Endothelial cell of hepatic sinusoid (primary cell): ENCODE results near the gene RTN4IP1.
"Not testable (repeated sequence)": the region's sequence is repeated elsewhere in the genome, so short reads cannot be mapped to it uniquely, and the experiment has no call there.

Experiments used
- in situ Hi-C: cut with HindIII; loops from 2 replicates; pipeline ENCODE4 v1.10.0; 2017; ENCODE audit warnings: low sequenced_read_pairs

The RTN4IP1 gene

DNA sequence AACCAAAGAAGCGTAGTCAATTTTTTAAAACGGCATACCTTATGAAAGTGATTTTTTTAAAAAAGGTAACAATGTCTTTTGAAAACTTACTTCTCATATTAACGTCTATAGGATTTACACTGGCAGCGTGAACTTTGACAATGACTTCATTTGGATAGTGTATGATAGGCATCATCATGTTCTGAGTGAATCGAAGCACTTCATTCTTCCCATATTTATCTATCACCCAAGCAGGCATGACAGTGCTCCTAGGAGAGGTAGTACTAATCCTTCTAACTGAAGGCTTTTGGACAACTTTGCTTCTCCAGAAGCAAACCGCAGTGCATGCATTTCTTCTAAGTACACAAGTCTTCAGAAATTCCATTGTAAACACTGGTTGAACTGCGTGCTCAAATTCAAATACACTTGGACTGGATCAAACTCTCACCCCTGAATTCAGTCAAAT lies 618 bp downstream of the RTN4IP1 start:
- in situ Hi-C loops = no loop called here

DNA sequence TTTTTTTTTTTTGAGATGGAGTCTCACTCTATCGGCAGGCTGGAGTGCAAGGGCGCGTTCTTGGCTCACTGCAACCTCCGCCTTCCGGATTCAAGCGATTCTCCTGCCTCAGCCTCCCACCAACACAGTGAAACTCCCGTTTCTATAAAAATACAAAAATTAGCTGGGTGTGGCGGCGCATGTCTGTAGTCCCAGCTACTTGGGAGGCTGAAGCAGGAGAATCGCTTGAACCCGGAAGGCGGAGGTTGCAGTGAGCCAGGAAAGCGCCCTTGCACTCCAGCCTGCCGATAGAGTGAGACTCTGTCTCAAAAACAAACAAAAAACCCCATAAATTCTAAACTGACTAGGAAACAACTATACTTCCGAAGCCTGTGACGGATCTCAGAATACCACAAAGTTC lies 1.5 kb downstream of the RTN4IP1 start:
- in situ Hi-C loops = not testable (repeated sequence)

DNA sequence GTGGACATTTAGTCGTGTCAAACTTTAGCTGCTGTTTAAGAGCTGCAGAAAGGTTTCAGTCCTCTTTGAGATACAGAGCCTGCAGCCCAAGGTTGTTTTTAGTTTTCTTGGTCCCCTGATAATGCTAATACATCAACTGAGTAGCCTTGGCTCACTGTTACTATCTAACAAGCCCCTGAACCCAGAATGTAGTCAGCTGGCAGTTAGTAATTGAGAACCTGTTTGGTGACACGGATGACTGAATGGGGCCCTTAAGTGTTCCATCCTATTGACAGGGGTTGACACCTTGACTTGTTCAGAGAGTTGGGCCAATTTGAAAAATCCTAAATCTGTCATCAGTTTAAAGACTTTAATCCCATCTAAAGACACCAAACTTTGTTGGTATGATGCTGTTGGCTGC lies 2.8 kb downstream of the RTN4IP1 start:
- in situ Hi-C loops = no loop called here

DNA sequence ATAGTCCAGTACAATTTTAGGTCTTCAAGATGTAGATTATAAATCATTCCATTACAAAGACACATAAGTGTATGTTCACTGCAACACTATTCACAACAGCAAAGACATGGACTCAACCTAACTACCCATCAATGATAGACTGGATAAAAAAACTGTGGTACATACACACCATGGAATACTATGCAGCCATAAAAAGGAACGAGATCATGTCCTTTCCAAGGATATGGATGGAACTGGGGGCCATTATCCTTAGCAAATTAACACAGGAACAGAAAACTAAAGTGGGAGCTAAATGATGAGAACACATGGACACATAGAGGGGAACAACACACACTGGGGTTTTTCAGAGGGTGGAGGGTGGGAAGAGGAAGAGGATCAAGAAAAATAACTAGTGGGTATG lies 6.3 kb downstream of the RTN4IP1 start:
- in situ Hi-C loops = no loop called here

DNA sequence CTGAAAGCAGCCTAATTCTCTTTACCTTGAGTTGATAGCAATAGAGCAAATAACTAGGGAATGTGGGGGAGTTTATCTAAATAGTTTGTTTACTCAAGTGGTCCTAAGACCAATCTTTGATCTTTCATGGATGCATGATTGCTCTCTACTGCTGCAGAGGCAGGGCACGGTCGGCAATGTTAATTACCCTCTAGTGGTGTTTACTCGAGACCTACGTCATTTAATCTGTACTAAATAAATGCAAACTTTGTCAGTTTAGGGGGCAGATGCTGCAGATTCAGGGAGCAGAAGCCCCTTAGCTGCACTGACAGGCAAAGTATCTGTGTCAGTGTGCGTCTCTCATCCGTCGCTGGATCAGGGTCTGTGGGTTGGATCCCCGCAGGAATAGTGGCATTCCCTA lies 6.9 kb downstream of the RTN4IP1 start:
- in situ Hi-C loops = no loop called here

DNA sequence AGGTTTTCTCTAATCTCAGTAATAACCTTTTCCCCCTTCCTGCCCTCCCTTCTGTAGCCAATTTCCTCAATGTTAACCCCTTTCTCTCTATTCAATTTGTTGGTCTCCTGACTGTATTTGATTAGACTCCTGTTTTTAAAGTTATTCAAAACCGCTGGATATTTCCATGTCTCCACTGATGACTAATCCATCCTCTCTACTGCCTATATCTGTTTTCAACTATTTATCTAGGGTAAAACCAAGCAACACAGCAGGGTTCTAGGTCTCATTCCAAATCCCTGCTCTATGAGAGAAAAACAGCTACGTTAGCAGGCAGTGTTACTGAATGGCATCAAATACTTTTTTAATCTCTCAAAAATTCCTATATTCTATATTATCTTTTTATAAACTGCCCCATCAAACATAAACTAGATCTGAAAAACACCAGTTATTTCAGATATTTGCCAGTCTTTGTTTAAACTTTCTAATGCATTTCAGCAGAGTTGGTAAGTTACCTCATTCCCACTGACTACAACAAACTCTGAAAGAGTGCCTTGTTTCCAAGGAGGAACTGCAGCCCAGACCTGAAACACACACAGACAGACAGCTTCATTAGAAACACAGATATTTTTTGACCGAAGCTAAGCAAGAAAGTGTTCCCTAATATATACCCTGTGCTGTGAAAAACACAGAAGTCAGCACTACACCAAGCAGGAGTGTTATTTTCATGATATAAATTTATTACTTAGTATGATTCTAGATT lies 8.2 kb downstream of the RTN4IP1 start:
- in situ Hi-C loops = no loop called here

DNA sequence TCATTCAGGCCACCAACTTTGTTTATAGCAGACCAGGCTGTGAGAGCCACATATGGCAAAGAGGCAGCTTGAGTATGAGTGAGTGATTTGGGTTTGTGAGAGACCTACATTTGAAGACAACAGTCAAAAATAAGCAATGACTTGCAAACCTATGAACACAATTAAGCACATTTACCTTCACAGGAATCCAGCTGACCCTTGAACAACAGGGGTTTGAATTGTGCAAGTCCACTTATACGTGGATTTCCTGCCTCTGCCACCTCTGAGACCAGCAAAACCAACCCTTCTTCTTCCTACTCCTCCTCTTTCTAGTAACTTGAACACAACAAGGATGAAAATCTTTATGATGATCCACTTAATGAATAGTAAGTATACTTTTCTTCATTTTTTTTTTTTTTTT lies 10.1 kb downstream of the RTN4IP1 start:
- in situ Hi-C loops = no loop called here

DNA sequence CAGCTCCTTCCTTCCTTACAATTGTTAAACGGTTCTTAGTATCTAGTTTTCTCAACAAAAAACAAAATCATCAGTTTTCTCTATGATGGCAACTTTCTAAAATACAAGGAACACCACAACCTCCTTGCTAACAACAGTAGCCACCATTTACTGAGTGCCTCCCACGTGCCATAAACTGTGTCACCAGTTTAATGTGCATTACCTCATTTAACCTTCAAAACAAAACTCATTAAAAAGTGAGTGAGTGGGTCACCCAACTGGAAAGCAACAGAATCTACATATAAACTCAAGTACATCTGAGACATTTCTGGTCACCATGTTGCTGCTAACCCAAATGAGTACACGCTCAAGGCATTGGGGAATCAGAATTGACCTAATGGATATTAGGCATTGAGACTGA lies 11.0 kb downstream of the RTN4IP1 start:
- in situ Hi-C loops = no loop called here

DNA sequence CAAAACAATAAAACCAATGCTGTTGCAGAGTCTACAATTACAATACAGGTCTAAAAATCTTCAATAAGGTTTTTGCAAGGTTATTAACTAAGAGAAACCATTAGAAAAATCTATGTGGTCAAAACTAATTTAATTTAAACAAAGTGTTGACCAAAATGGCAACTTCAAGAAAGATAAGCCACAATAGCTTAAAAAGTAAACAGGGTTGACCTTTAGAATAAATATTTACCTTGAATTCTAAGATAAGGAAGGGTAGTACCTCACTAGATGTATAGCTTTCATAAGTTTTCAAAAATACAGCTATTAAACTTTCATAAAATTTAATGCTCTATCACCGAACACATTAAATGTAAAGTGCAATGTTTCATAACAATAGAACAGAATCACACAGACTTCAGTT lies 11.4 kb downstream of the RTN4IP1 start:
- in situ Hi-C loops = no loop called here

DNA sequence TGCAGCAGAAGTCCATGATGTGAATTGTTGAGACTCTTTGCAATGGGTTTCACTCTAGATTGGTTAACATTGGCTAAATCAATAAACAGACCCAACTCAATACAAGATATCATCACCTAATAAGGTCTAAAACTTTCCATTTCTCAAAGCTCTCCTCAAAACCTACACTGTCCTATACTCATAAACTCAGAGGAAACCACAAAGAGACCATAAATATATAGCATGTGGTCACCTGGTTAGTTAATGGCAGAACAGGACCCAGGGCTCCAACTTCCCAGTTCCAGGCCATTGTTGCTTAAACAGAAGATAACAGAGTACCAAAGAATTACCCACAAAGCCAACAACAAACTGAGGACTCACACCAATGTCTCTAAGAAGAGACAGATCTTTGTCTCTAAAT lies 12.0 kb downstream of the RTN4IP1 start:
- in situ Hi-C loops = no loop called here

DNA sequence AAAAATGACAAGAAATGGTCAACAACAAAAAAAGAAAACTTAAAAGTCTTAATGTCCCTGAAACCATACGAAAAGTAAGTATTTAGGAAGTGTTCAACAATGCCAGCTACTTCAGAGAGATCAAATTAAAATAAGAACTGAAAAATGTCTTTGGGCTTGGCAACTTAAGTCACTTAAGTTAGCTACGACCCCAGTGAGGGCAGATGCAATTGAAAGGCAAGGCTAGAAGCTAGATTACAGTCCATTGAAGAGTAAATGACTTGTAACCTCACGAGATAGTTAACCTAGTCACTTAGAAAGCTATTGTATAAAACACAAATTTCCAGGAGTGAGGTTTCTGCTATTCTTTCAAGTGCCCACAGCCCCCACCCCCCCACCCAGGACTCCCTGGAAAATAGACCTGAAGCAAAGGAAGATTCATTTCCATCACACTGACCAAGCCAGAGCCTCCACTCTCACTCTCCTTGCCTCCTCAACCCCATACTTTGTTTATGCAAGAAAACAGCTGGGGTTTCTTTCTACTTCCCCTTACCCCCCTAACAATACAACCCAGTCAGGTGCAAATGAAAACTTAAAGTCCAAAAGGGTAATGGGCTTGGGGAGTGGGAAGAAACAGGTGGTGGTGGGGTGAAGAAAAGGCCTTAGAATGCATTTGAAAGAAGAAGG lies 14.6 kb downstream of the RTN4IP1 start:
- in situ Hi-C loops = no loop called here

DNA sequence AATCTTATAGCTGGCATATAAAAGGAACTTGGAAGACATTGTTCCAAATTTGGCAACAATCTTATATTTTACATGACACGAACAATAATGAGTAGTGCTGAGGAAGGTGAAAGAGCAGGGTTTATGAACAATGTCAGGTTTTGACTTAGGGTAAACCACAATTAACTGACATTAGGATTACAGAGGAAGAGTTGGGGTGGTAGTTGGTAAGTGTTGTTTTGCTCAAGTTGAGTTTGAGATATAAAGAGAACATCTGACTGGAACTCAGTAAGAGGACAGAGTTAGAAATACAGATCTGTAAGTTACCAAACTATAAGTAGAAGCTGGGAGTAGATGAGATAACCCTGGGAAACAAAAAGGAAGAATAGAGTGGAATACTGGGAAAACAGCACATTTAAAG lies 15.1 kb downstream of the RTN4IP1 start:
- in situ Hi-C loops = no loop called here

DNA sequence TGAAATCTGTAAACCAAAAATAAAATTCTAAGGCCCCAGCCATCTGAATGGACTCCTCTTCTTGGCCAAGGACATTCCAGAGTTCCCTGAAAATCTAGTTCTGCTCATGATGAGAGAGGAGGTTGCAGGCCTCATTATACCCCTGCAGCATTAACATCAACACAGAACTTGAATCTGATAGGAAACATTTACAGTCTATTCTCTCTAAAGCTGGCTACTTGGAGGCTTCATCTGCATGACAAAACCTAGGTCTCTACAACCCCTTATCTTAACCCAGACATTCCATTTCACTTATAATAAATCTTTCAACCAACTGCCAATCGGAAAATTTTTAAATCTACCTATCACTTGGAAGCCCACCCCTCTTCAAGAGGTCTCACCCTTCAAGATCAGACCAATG lies 15.7 kb downstream of the RTN4IP1 start:
- in situ Hi-C loops = no loop called here

DNA sequence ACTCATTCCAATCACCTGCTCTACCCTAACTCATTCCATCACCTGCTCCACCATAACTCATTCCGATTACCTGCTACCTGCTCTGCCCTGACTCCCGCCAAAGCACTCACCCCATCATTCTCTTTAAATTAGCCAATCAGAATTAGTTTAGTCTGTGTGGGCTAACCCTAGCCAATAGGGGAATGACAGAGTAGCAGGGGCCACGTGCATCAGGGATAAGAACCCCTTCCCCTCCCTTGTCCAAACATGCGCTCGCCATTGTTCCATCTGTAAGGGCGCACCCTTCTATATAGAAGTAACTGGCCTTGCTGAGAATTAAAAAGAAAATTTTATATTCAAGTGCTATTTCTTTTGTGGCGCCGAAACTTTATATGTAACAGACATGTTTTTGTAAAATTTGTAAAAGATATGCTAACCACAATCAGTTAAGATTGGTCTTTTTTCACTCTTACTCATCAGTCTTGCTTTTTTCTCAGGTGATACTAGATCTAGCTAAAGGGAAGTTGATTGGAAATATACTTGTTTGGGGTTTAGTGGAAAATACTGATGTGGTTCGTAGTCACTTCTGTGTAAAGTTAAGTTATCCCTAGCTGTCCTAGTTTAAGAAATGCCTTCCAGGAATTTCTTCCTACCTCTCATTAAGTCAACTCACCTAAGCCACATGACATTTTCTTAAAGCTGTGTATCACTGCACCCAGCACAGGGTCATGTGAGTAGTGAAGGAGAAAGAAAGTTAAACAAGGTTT lies 16.5 kb downstream of the RTN4IP1 start:
- in situ Hi-C loops = no loop called here

DNA sequence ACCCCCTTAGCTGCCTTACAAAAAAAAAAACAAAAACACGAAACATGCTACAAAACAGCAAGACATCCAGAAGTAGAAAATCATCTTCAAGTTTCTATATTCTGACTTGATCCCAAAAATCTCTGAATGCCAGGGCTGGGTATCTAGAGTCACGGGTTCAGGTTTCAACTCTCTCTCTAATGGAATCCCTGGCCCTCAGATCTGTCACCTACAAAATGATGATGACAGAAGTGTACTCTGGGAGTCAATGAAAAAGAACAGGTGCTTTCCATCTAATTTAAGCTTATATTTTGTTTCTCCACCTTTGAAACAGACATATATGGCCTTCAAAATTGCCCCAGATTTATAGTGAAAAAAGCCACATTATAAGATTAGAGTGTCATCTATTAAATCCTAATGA lies 18.3 kb downstream of the RTN4IP1 start:
- in situ Hi-C loops = no loop called here

DNA sequence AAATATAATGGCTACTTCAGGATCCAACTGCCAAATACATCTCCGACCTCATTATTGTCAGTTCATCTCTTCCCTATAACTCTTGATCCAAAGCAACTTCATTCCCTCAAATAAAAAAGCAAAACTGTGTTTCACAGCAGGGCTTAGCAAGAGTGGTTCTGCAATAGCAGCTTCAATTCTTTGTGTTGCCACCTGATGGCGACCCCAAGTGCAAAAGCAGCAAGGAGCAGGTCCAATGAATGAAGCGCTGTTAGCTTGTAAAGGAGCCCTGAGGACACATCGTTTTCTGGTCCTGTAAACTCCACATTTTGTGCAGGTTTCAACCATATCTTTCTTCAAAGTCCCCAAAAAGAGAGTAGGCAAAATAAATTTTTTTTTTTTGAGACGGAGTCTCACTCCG lies 19.6 kb downstream of the RTN4IP1 start:
- in situ Hi-C loops = no loop called here

DNA sequence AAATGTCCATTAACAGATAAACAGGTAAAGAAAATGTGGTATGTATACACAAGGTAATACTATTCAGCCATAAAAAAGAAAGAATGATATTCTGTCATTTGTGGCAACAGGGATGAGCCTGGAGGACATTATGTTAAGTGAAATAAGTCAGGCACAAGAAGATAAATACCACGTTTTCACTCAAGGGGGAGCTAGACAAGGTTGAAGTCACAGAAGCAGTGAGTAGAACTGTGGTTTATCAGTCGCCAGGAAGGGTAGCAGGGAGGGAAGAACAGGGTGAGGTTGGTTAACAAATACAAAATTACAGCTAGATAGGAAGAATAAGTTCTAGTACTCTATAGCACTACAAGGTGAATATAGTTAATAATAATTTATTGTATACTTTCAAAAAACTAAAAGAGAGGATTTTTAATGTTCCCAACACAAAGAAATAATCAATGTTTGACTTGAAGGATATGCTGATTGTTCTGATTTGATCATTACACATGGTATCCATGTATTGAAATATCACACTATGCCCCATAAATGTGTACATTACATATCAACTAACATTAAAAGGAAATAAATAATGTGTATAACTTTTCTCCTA lies 21.1 kb downstream of the RTN4IP1 start:
- in situ Hi-C loops = no loop called here

DNA sequence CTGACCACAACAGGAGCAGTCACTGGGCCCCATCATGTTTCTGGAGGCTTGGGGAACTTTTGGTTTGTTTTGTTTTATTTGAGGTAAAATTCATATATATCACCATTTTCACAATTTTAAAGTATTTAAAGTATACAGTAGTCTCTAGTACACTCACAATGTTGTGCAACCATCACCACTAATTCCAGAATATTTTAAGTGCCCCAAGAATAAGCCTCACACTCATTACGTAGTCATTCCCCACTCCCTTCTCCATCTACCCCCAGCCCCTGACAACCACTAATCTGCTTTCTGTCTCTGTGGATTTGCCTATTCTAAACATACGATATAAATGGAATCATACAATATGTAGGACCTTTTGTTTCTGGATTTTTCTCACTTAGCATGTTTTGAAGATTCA lies 29.0 kb downstream of the RTN4IP1 start:
- in situ Hi-C loops = no loop called here

DNA sequence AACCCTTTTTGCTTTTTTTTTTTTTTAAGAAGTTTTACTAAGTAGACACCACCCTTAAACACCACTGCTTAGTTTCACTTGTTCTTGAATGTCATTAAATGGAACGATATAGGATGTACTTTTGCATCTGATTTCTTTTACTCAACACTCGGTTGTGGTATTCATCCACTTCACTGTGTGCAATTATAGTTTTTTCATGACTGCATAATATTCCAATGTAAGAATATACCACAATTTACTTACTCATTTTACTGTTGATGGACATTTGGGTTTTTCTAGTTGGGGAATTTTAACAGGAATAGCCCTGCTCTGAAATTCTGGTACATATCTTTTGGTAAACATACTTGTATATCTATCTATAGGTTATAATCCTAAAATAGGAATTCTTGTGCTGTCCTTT lies 29.9 kb downstream of the RTN4IP1 start:
- in situ Hi-C loops = no loop called here

DNA sequence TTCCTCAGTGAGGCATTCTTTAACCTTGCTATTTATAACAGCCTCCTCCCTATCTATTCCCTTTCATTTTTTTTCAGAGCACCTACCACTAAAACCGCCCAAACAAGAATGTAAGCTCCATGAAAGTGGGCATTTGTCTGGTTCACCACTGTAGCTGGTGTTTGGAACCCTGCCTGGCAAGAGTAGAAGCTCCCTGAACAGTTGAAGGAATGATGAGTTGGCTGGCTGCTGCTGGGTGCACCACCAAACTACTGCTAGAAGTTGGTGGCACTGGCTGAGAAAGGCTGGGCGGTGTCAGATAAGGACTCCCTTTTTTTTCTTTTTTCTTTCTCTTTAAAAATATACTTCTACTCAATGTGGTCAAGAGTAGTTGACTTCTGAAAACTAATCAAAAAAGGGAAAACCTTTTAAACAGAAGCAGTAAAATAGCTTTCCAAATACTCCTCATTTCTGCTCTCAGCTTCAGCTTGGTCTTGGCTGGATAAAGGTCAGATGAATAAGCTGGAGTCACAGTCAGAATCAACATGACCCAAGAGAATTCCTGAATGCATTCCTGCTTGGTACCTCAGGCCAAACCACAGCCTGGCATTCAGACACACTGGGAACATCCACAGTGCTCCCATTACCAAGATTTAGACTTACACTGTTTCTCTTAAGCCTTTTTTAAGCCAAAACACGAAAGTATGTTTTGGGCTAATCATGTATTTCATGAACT lies 38.0 kb downstream of the RTN4IP1 start:
- in situ Hi-C loops = no loop called here

DNA sequence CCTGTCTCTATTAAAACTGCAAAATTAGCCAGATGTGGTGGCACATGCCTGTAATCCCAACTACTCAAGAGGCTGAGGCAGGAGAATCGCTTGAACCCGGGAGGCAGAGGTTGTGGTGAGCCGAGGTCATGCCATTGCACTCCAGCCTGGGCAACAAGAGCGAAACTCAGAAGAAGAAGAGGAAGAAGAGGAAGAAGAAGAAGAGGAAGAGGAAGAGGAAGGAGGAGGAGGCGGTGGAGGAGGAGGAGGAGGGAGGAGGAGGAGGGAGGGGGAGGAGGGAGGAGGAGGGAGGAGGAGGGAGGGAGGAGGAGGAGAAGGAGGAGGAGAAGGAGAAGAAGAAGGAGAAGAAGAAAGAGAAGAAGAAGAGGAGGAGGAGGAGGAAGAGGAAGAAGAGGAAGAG lies 40.4 kb downstream of the RTN4IP1 start:
- in situ Hi-C loops = not testable (repeated sequence)
